HepG2 (cell line): Measurements from ENCODE around the gene FRK. TPM values are rescaled to one million over a fixed set of nuclear protein-coding genes. Genes with fewer than 3 reads are reported as not detected.
"Not testable (repeated sequence)": the region's sequence is repeated elsewhere in the genome, so short reads cannot be mapped to it uniquely, and the experiment has no call there.

ENCODE experiments used
- ATAC-seq: fragments of 200-7000 bp; cut with Tn5 transposase; 3 replicates; pipeline ENCODE4 v1.9.1; 2020; ENCODE audit warnings: mild to moderate bottlenecking, moderate library complexity
- BruUV-seq: library from RNA; stranded (reverse); fragments of 400-500 nt; replicated peaks from 2 replicates; lab custom pipeline; 2021; lab: Mats Ljungman, UMichigan
- CTCF ChIA-PET: fragments of 300-600 bp; formaldehyde crosslinking; extraction: SDS; loops from one replicate; lab custom pipeline; 2021; ENCODE audit warnings: low total read pairs, inconsistent platforms, low intra/inter-chr PET ratio; lab: Yijun Ruan, JAX
- POLR2A ChIA-PET: fragments of 350-600 bp; sonication (Branson Sonifier 250); formaldehyde crosslinking; loops from one replicate; lab custom pipeline; 2020; ENCODE audit warnings: antibody characterized with exemption, inconsistent platforms; lab: Yijun Ruan, JAX
- DNase-seq: peaks from one replicate; pipeline ENCODE4 v3.0.0-alpha.2; 2015; ENCODE audit warnings: low spot score
- FAIRE-seq: peaks from 3 replicates; lab custom pipeline; 2011; peaks lifted over from hg19 to GRCh38; lab: Jason Lieb, UNC
- H2AFZ ChIP-seq: one replicate; pipeline ENCODE4 v1.6.1; 2011; ENCODE audit warnings: low read length, inconsistent platforms
- H3K27ac ChIP-seq: fragments of 300-600 bp; 3 replicates; pipeline ENCODE4 v1.8.0; 2011; ENCODE audit warnings: mixed run types, mild to moderate bottlenecking, mixed read lengths, low read length, inconsistent platforms; ENCODE audit not compliant: insufficient read depth; ENCODE audit errors: extremely low read length
- H3K27me3 ChIP-seq, 2 experiments: fragments of 200-600 bp in 1 of 2; 2 replicates in 1 of 2; 3 replicates in 1 of 2; pipeline versions ENCODE4 v1.6.0 to v1.8.0; 2011; ENCODE audit warnings: low read length in 2 of 2, mild to moderate bottlenecking in 2 of 2, moderate library complexity in 2 of 2, inconsistent platforms in 1 of 2; ENCODE audit not compliant: insufficient read depth in 2 of 2, control insufficient read depth in 1 of 2
- H3K36me3 ChIP-seq, 2 experiments: fragments of 200-600 bp in 1 of 2; replicated peaks in 1 of 2; 2 replicates in 1 of 2; 3 replicates in 1 of 2; pipeline versions ENCODE4 v1.5.1 to v1.8.0; 2011; ENCODE audit warnings: low read length in 2 of 2, inconsistent platforms in 1 of 2; ENCODE audit not compliant: insufficient read depth in 2 of 2, control insufficient read depth in 1 of 2
- H3K4me1 ChIP-seq: 2 replicates; pipeline ENCODE4 v1.5.1; 2012; ENCODE audit warnings: low read length, inconsistent platforms; ENCODE audit not compliant: insufficient read depth
- H3K4me2 ChIP-seq: 2 replicates; pipeline ENCODE4 v1.6.0; 2011; ENCODE audit warnings: low read depth, low read length, inconsistent platforms
- H3K4me3 ChIP-seq, 3 experiments: fragments of 200-600 bp in 1 of 3; sonication (generic), shearing (Covaris generic) in 1 of 3; replicated peaks in 1 of 3; 2 replicates each; pipeline ENCODE4 v1.5.1; 2011 to 2016; ENCODE audit warnings: low read length in 3 of 3, inconsistent platforms in 2 of 3, low read depth in 2 of 3, mild to moderate bottlenecking in 2 of 3, control low read depth in 1 of 3, mixed read lengths in 1 of 3; ENCODE audit not compliant: insufficient read depth in 1 of 3
- H3K79me2 ChIP-seq: one replicate; pipeline ENCODE4 v1.6.1; 2011; ENCODE audit warnings: low read length, inconsistent platforms; ENCODE audit not compliant: insufficient read depth
- H3K9ac ChIP-seq: 2 replicates; pipeline ENCODE4 v1.6.0; 2011; ENCODE audit warnings: mild to moderate bottlenecking, low read depth, low read length, inconsistent platforms; ENCODE audit not compliant: insufficient read depth
- H3K9me3 ChIP-seq: 2 replicates; pipeline ENCODE4 v1.5.1; 2012; ENCODE audit warnings: mild to moderate bottlenecking, low read length
- H4K20me1 ChIP-seq: 2 replicates; pipeline ENCODE4 v1.6.0; 2011; ENCODE audit warnings: inconsistent platforms, mild to moderate bottlenecking, low read length, moderate library complexity; ENCODE audit not compliant: insufficient read depth
- DBP ChIP-seq: sonication (generic); formaldehyde crosslinking; IDR thresholded peaks from 2 replicates; pipeline ENCODE4 v1.4.0; 2020; ENCODE audit warnings: missing genetic modification reagents; ENCODE audit errors: not compliant biosample characterization
- HDAC1 ChIP-seq: sonication (generic); formaldehyde crosslinking; IDR thresholded peaks from 2 replicates; pipeline ENCODE4 v1.5.1; 2020; ENCODE audit warnings: mild to moderate bottlenecking, missing genetic modification reagents
- MAF1 ChIP-seq: sonication (generic); formaldehyde crosslinking; IDR thresholded peaks from 2 replicates; pipeline ENCODE4 v1.5.0; 2020; ENCODE audit warnings: missing genetic modification reagents, borderline replicate concordance
- NKX3-1 ChIP-seq: sonication (generic); formaldehyde crosslinking; IDR thresholded peaks from 2 replicates; pipeline ENCODE4 v1.5.0; 2020; ENCODE audit warnings: missing genetic modification reagents
- RBAK ChIP-seq: sonication (generic); formaldehyde crosslinking; IDR thresholded peaks from 2 replicates; pipeline ENCODE4 v1.5.1; 2020; ENCODE audit warnings: mild to moderate bottlenecking, missing genetic modification reagents
- ZNF138 ChIP-seq: sonication (generic); formaldehyde crosslinking; IDR thresholded peaks from 2 replicates; pipeline ENCODE4 v1.5.0; 2020; ENCODE audit warnings: mild to moderate bottlenecking, low read depth, missing genetic modification reagents
- ZNF264 ChIP-seq: sonication (generic); formaldehyde crosslinking; IDR thresholded peaks from 2 replicates; pipeline ENCODE4 v1.4.0; 2020; ENCODE audit warnings: missing genetic modification reagents
- ZNF329 ChIP-seq: sonication (generic); formaldehyde crosslinking; IDR thresholded peaks from 2 replicates; pipeline ENCODE4 v1.9.0; 2021; ENCODE audit warnings: low read depth, mild to moderate bottlenecking, missing genetic modification reagents
- ZNF337 ChIP-seq: sonication (generic); formaldehyde crosslinking; IDR thresholded peaks from 2 replicates; pipeline ENCODE4 v1.5.1; 2020; ENCODE audit warnings: missing genetic modification reagents, low read depth, mild to moderate bottlenecking, borderline replicate concordance
- ZNF550 ChIP-seq: sonication (generic); formaldehyde crosslinking; IDR thresholded peaks from 2 replicates; pipeline ENCODE4 v1.4.0; 2020; ENCODE audit warnings: mild to moderate bottlenecking, missing genetic modification reagents, borderline replicate concordance
- WGBS: methylation state at CpG from one replicate; pipeline ENCODE4 v1.1.6; 2017; ENCODE audit warnings: low lambda C conversion rate; 5-methylcytosine and 5-hydroxymethylcytosine counted together
- in situ Hi-C: cut with HindIII; loops from 2 replicates; pipeline ENCODE4 v1.10.0; 2017; ENCODE audit warnings: low pct_unique_long_range_greater_than_20kb; ENCODE audit not compliant: extremely low pct_ligation_motif_present
- intact Hi-C: fragments of 100-400 bp; cut with micrococcal nuclease; formaldehyde crosslinking; loops from one replicate; pipeline ENCODE4 v1.10.0; 2022; ENCODE audit not compliant: unreplicated experiment
- polyA plus RNA-seq, 8 experiments: library from polyadenylated mRNA; depleted of rRNA in 3 of 8; stranded (reverse) in 7 of 8; unstranded in 1 of 8; fragments of >200 nt; fragmentation: Illumina TruSeq in 4 of 8; extraction: Trizol in 4 of 8; gene quantifications; 2 replicates each; pipeline versions ENCODE4 v1.2.1 to v1.2.3, GENCODE V29; 2011 to 2016; ENCODE audit warnings: low read depth in 4 of 8, missing spikeins in 1 of 8, mixed read lengths in 1 of 8; ENCODE audit not compliant: insufficient read depth in 1 of 8
- total RNA-seq, 5 experiments: library from RNA; depleted of rRNA; stranded (reverse); fragments of >200 nt; fragmentation: Illumina TruSeq; extraction: Trizol; gene quantifications; 2 replicates each; pipeline ENCODE4 v1.2.3, GENCODE V29; 2016; ENCODE audit warnings: low read depth in 1 of 5

Gene FRK
- total and polyA plus RNA-seq, 2 of the 13 experiments (the other 11 are each of a cell fraction or from before 2014, with no cell fraction given): 1.3 to 2.9 TPM

GRCh38 chr6:115945812-115946211 lies 114.9 kb downstream of the FRK start (continued):
- TF ChIP-seq ZNF337 (CRISPR knock-in tag) (no peak), ZNF550 (CRISPR knock-in tag) (no peak), HDAC1 (CRISPR knock-in tag) (no peak)

GRCh38 chr6:115945306-115945705 lies 115.4 kb downstream of the FRK start:
- POLR2A ChIA-PET: no interaction called here

GRCh38 chr6:115944829-115945228 lies 115.9 kb downstream of the FRK start:
- H4K20me1 ChIP-seq, intact Hi-C loops, H3K9ac ChIP-seq, H3K79me2 ChIP-seq, H2AFZ ChIP-seq, H3K9me3 ChIP-seq, H3K36me3 ChIP-seq, H3K27me3 ChIP-seq, H3K4me2 ChIP-seq, POLR2A ChIA-PET, ATAC-seq, FAIRE-seq, H3K4me3 ChIP-seq, DNase-seq, H3K27ac ChIP-seq, in situ Hi-C loops, BruUV-seq, CTCF ChIA-PET: not testable (repeated sequence)
- peaks cover 11% of the 10 kb centered on the region for H3K4me1 ChIP-seq

More at GRCh38 chr6:115945306-115945705, 115.4 kb downstream of the FRK start:
- TF ChIP-seq NKX3-1 (CRISPR knock-in tag) (no peak), ZNF329 (CRISPR knock-in tag) (no peak), RBAK (no peak), DBP (no peak), ZNF138 (CRISPR knock-in tag) (no peak), MAF1 (CRISPR knock-in tag) (no peak), ZNF264 (no peak)
- TF ChIP-seq, all 625 proteins: peak for 0
- FAIRE-seq: no peak
- Histone ChIP-seq H3K4me3 (no peak overlapping the region), H3K9ac (no peak overlapping the region), H3K79me2 (no peaks in the 10 kb centered on the region), H3K9me3 (no peaks in the 10 kb centered on the region), H3K4me2 (no peak overlapping the region), H3K36me3 (peaks cover 0 to 2% of the 10 kb centered on the region in 2 experiments; a peak in 1 of 5 replicates), H2AFZ (no peak overlapping the region), H3K4me1 (peaks cover 11% of the 10 kb centered on the region), H3K27me3 (no peaks in the 10 kb centered on the region), H3K27ac (no peak overlapping the region), H4K20me1 (no peaks in the 10 kb centered on the region)
- WGBS: 95% methylated on average over 1 of the region's 1 CpG
- ATAC-seq: no peak
- BruUV-seq: no TSS peak
- intact Hi-C loops: no loop called here
- CTCF ChIA-PET: no interaction called here
- in situ Hi-C loops: no loop called here
- no peak for DNase-seq
